ENCODE measurements around the gene DNAH3.
"Not testable (repeated sequence)": the region's sequence is repeated elsewhere in the genome, so short reads cannot be mapped to it uniquely, and the experiment has no call there.

The DNAH3 gene

DNA sequence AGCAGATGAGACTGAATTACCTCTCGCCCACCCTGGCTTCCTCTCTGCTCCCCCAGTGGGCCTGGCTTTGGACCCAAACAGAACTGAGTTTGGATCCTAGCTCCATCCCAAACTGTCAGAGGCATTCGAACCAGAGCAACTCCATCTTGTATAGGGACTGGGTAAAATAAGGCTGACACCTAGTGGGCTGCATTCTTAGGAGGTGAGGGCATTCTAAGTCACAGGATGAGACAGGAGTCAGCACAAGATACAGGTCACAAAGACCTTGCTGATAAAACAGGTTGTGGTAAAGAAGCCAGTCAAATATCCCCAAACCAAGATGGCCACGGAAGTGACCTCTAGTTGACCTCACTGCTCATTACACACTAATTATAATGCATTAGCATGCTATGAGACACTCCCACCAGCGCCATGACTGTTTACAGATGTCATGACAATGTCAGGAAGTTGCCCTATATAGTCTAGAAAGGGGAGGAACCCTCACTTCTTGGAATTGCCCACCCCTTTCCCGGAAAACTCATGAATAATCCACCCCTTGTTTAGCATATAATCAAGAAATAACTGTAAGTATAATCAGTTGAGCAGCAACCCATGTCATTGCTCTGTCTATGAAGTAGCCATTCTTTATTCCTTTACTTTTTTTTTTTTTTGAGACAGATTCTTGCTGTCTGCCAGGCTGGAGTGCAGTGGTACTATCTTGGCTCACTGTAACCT lies 205.6 kb downstream of the DNAH3 start:
- no peak for DNase-seq (ENCODE audit: low read depth in 2 of 2)

DNA sequence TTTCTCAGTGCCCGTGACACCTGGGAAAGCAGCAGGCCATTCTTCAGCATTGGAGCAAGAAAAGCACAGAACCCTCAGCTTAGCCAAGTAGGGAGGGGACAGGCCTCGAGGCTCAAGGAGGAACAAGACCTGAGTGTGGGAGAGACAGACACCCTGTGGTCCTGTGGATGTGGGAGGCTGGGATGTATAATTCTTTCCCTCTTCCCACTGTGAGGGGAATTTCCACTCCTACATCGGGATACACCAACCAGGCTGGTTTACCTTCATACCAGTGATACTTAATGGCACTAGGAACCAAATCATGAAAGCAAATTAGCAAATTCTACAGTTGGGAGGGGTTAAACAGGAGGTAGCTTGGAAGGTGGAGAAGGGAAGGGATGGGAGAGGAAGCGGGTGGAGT lies 208.4 kb downstream of the DNAH3 start:
- DNase-seq (ENCODE audit: low read depth in 2 of 2): no peak

GRCh38 chr16:20941636-20941926 lies 209.1 kb downstream of the DNAH3 start:
- DNase-seq (ENCODE audit: low read depth in 2 of 2): no peak

DNA sequence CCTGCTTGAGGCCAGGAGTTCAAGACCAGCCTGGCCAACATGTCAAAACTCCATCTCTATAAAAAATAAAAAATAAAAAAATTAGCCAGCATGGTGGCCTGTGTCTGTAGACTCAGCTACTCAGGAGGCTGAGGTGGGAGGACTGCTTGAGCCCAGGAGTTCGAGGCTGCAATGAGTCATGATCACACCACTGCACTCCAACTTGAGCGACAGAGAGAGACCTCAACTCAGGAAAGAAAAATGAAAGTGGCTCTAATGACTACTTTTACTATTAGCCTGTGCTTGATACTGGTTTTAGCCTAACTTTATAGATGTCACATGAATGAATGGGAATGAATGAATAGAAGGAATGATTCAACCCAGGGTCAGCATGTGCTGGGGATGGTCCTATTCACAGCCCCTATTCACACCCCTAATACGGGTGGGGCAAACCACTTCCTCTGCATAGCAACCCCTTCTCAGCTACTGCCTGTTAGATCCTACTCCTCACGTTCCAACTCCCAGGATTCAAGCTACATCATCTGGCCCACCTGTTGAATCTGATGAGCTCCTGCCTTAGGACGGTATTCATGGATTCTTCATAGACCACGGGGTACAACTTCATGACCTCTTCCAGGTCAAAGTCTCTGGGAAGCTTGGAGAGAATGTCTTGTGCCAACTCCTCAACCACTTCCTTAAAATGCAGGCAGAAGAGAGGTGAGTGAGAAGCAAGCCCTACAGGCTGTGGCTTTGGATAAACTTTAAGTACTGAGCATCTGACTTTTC lies 209.6 kb downstream of the DNAH3 start:
- no peak for DNase-seq (ENCODE audit: low read depth in 2 of 2)

- no peak for DNase-seq (ENCODE audit: low read depth in 2 of 2)
These were observed 211.0 kb downstream of the DNAH3 start for GRCh38 chr16:20939611-20940010.

- DNase-seq (ENCODE audit: low read depth in 2 of 2): no peak
These were observed 212.2 kb downstream of the DNAH3 start for GRCh38 chr16:20938426-20938825.

GRCh38 chr16:20937736-20938135 lies 212.9 kb downstream of the DNAH3 start:
- no peak for DNase-seq (ENCODE audit: low read depth in 2 of 2)

DNA sequence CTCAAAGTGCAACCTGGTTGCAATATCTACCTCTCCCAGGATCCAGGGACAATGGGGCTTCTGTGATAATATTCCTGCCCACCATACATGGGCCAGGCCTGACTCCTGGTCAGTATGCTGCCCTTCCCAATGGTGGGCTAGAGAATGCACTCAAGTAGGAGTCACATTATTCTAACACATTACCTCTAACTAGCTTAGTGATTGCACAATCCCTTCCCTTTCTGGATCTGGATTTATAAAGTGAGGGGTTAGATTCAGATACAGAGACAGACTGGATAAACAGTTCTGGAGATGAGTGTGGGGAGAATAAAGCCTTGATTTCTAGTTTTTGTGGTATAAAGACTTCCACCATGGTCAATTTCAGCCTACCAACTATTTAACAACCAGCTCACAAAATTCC lies 217.1 kb downstream of the DNAH3 start:
- DNase-seq (ENCODE audit: low read depth in 2 of 2): no peak

GRCh38 chr16:20931066-20931600 lies 219.5 kb downstream of the DNAH3 start:
- DNase-seq (ENCODE audit: low read depth in 2 of 2): no peak

GRCh38 chr16:20930365-20930690 lies 220.3 kb downstream of the DNAH3 start:
- no peak for DNase-seq (ENCODE audit: low read depth in 2 of 2)

DNA sequence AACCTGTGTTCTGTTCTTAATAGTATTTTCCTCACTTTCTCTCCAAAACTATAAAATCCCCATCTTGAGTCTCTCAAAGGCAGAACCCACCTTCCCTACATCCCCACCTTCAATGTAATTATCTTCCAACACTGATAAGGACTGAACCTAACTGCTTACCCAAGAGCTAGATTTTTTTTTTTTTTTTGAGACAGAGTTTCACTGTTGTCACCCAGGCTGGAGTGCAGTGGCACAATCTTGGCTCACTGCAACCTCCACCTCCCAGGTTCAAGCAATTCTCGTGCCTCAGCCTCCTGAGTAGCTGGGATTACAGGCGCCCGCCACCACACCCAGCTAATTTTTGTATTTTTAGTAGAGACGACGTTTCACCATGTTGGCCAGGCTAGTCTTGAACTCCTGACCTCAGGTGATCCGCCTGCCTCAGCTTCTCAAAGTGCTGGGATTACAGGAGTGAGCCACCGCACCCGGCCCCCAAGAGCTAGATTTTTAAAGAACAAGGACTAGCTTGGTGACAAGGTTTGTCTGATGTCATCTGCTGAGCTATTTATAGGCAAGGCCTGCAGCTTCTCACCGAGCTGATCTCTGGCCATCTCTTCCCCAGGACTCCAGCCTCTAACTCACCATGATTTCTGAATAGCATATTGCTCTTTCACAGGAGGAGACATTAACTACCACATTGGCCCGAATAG lies 220.8 kb downstream of the DNAH3 start:
- DNase-seq (ENCODE audit: low read depth in 2 of 2): not testable (repeated sequence)

DNA sequence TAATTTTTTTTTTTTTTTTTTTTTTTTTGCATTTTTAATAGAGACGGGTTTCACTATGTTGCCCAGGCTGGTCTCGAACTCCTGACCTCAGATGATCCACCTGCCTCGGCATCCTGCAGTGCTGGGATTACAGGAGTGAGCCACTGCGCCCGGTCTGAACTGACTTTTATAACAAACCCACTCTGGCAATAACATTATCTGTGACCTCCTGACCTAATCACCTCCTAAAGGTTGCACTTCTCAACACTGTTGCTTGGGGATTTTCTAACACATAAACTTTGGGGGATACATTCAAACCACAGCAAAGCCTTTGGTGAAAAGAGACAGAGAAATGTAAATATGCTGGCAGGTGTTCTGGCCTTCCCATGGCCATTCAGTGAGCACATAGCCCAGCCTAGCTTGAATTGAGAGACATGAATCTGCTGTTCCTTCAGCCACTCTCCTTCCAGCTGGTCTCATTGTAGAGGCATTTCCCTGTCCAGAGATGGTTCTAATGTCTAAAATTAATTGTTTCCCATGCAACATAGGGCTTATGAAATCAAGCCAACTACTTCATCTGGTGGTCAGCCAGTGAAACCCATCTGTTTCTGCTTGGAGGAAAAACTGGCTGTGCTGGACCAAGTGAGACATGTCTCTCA lies 221.8 kb downstream of the DNAH3 start:
- DNase-seq (ENCODE audit: low read depth in 2 of 2): no peak

DNA sequence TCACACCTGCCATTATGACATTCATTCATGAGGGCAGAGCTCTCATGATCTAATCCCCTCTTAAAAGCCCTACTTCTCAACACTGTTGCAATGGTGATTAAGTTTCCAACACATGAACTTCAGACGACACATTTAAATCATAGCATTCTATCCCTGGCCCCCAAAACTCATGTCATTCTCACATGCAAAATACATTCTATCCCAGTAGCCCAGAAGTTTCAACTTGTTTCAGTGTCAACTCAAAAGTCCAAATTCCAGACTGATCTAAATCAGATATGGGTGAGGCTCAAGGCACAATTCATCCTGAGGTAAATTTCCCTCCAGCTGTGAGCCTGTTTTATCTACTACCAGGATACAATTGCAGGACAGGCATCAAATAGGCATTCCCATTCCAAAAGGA lies 224.9 kb downstream of the DNAH3 start:
- no peak for DNase-seq (ENCODE audit: low read depth in 2 of 2)

- DNase-seq (ENCODE audit: low read depth in 2 of 2): no peak
These were observed 226.8 kb downstream of the DNAH3 start for GRCh38 chr16:20923876-20924275.

- DNase-seq (ENCODE audit: low read depth in 2 of 2): no peak
These were observed 229.8 kb downstream of the DNAH3 start for GRCh38 chr16:20920799-20921198.

DNA sequence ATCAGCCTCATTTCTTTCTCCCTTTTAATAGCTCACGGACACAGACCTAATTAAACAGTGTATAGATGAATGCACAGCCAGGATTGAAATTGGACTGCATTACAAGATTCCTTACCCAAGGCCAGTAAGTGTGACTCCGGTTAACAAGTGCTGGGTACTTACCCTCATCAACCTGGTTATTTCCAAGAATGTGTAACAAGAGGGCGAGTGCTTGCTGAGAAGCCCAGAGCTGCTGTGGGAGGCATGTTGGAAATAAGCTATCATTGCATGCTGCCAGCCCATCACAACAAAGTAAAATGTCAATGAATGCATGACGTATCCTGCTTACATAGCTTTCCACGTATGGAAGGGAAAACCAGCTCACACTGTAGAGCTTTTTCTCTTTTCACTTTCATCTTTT lies 230.6 kb downstream of the DNAH3 start:
- no peak for DNase-seq (ENCODE audit: low read depth in 2 of 2)

GRCh38 chr16:20918486-20919239 lies 232.0 kb downstream of the DNAH3 start:
- no peak for DNase-seq (ENCODE audit: low read depth in 2 of 2)

GRCh38 chr16:20916942-20917341 lies 233.7 kb downstream of the DNAH3 start:
- DNase-seq (ENCODE audit: low read depth in 2 of 2): no peak

- no peak for DNase-seq (ENCODE audit: low read depth in 2 of 2)
These were observed 234.4 kb downstream of the DNAH3 start for GRCh38 chr16:20916289-20916688.

DNA sequence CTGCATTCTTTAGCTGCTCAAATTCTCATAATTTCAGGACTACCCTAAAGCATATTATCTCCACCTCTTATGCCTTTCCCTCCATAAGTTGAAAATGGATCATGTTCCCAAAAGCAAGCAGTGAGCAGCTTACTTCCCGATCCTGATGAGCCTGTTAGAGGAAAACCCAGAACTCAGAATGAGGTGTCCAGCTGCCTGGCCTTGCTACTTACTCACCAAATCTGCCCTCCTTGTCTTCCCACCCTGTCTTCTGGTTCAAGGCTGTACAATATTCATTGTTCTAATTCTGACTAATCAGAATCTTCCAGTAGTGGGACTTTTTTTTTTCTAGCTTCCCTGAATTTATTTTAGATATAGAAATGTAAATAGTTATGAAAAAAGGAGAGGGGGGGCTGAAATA lies 239.3 kb downstream of the DNAH3 start:
- no peak for DNase-seq (ENCODE audit: low read depth in 2 of 2)

- DNase-seq (ENCODE audit: low read depth in 2 of 2): no peak
These were observed 239.8 kb downstream of the DNAH3 start for GRCh38 chr16:20910781-20911321.

Data from activated CD8-positive, alpha-beta memory T cell treated with anti-CD3 and anti-CD28 coated beads for 4 hours (primary cell).